GM21786 (cell line): ENCODE measurements around the gene CLOCK.

Experiments
- ATAC-seq: cut with Tn5 transposase; IDR thresholded peaks from one replicate; pipeline ENCODE4 v1.9.1; 2021; ENCODE audit not compliant: unreplicated experiment

Gene CLOCK

GRCh38 chr4:55540271-55540670, 6.4 kb downstream of the CLOCK start:
- ATAC-seq = no peak

GRCh38 chr4:55539658-55540057, 7.1 kb downstream of the CLOCK start:
- no peak for ATAC-seq

- no peak for ATAC-seq
Observed at GRCh38 chr4:55538531-55538930, 8.2 kb downstream of the CLOCK start.

GRCh38 chr4:55534306-55534705, 12.4 kb downstream of the CLOCK start:
- ATAC-seq = no peak

GRCh38 chr4:55530691-55531090, 16.0 kb downstream of the CLOCK start:
- ATAC-seq = no peak

GRCh38 chr4:55530167-55530566, 16.5 kb downstream of the CLOCK start:
- ATAC-seq = no peak

- no peak for ATAC-seq
Observed at GRCh38 chr4:55528491-55528890, 18.2 kb downstream of the CLOCK start.

- no peak for ATAC-seq
Observed at GRCh38 chr4:55524844-55525571, 21.7 kb downstream of the CLOCK start.

GRCh38 chr4:55518442-55518841, 28.3 kb downstream of the CLOCK start:
- ATAC-seq = no peak

GRCh38 chr4:55517526-55518229, 29.0 kb downstream of the CLOCK start:
- ATAC-seq = peak; percentile 62

- no peak for ATAC-seq
Observed at GRCh38 chr4:55512922-55513571, 33.7 kb downstream of the CLOCK start.

GRCh38 chr4:55512077-55512476, 34.6 kb downstream of the CLOCK start:
- no peak for ATAC-seq

- no peak for ATAC-seq
Observed at GRCh38 chr4:55510685-55511084, 36.0 kb downstream of the CLOCK start.

- ATAC-seq = no peak
Observed at GRCh38 chr4:55509266-55509665, 37.4 kb downstream of the CLOCK start.

- ATAC-seq = no peak
Observed at GRCh38 chr4:55507612-55508011, 39.1 kb downstream of the CLOCK start.

GRCh38 chr4:55503169-55503568, 43.5 kb downstream of the CLOCK start:
- no peak for ATAC-seq

GRCh38 chr4:55500072-55500471, 46.6 kb downstream of the CLOCK start:
- peak; percentile 56 for ATAC-seq

- no peak for ATAC-seq
Observed at GRCh38 chr4:55499495-55499894, 47.2 kb downstream of the CLOCK start.

GRCh38 chr4:55498051-55498450, 48.7 kb downstream of the CLOCK start:
- no peak for ATAC-seq

GRCh38 chr4:55491486-55491885, 55.2 kb downstream of the CLOCK start:
- no peak for ATAC-seq

GRCh38 chr4:55488716-55489115, 58.0 kb downstream of the CLOCK start:
- no peak for ATAC-seq

GRCh38 chr4:55485821-55486220, 60.9 kb downstream of the CLOCK start:
- no peak for ATAC-seq
